ENCODE data around the gene PSD. TPM values are rescaled to one million over a fixed set of nuclear protein-coding genes. Genes with fewer than 3 reads are reported as not detected.

Gene PSD
- total RNA-seq, 1 experiment from 2014 or later, result not detected

DNA sequence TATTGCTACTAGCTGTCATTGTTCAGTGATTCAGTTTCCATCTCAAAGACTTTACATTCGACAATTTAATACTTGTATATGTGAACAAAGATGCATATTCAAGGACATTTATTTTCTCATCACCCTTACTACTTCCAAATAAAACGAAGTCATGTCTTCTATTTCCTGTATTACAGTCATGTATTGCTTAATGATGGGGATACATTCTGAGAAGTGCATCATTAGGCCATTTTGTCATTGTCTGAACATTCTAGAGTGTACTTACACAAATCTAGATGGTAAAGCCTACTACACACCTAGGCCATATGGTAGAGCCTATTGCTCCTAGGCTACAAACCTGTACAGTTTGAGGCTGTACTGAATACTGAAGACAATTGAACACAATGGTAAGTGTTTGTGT lies 26.3 kb upstream of the PSD start:
- DNase-seq (ENCODE audit: low spot score), result no peak

DNA sequence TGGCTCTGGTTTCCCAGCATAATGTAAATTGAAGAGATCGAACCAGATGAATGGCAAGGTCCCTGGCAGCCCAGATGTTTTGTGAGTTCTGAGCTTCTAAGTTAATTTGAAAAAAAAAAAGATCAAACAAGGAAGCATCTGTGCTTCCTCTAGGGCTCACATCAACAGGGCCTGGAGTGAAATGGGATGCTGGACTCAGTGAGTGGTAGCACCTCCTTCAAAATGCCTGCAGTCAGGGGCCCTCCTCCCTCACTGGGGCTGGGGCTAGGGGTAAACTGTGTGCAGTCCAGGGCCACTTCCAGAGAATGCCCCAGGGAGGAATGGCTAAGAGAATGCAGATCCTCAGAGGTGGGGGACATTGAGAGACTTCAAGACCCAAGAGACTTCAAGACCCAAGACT lies 19.8 kb upstream of the PSD start:
- DNase-seq (ENCODE audit: low spot score), result no peak

DNA sequence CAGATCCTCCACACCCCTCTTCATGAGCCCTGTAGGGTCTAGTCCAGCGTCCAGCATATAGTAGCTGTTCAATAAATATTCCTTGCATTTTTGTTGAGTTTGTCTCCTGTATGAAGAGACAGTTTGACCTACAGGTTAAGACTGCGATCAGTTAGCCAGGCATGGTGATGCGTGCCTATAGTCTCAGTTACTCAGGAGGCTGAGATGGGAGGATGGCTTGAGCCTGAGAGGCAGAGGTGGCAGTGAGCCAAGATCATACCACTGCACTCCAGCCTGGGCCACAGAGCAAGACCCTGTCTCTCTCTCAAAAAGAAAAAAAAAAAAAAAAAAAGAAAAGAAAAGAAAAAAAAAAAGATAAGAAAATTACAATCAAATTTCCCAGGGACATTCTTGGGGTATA lies 18.9 kb upstream of the PSD start:
- no peak for DNase-seq (ENCODE audit: low spot score)

DNA sequence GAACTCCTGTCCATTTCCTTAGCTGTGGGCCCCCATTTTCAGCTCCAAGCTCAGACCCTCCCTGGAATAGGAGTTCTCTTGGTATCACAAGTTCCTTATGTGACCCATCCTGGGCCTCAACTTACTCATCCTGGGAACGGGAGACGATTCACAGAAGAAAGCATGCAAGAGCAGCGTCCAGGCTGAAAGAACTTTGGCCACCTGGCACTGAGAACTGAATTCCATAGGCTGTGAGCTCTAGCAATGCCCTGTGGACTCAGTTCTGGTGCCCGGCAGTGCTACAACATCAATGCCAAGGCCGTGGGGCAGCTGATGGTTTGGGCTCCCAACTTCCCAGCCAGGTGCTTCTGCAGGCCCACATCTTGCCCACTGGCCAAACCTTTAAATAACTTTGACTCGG lies 17.7 kb upstream of the PSD start:
- DNase-seq (ENCODE audit: low spot score), result no peak

DNA sequence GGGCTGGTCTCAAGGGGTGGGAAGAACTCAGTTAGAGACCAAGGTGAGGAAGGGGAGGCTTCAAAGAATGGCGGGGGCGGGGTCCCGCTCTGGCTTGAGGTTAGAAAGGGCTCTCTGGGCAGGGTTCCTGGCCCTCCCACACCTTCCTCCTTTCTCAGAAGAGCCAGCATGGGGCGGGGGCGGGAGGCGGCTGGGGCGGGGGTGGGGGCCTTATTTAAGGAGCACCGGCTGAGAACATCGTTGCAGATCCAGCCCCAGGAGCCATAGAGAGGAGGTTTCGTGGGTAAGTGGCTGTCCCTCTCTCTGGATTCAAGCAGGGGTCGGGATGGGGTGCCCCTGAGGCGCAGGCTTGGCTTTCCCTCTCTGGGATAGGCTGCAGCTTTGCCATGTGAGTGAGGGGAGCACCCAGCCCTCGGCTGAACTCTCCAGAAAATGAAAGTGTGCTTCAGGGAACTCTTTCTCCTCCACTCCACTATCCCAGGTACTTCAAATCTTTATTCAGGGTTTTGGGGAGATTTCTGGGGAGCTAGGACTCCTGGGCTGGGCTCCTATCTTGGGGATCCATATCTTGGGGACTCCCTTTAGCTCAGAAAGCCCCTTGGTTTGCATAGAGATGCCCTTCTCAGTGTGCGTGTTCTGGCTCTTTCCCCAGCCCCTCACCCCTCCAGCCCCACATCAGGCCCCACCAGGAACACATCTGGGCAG lies 17.1 kb upstream of the PSD start:
- no peak for DNase-seq (ENCODE audit: low spot score)

DNA sequence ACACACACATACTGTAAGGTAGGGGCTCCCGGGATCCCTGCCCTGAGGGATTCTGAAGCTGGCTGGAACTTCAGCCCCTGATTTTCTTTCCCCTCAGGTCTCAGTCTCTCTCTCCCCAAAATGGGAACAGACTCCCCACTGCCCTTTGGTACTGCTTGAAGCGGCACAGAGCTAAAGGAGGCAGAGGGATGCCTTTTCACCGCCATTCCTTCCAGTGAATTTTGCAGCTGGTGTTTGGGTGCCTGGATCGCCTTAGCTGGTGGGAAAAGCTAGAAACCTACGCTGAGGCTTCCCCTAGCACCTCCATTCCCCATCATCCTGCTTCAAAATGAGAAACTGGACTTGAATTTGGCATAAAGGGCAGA lies 16.5 kb upstream of the PSD start:
- DNase-seq (ENCODE audit: low spot score), result no peak

DNA sequence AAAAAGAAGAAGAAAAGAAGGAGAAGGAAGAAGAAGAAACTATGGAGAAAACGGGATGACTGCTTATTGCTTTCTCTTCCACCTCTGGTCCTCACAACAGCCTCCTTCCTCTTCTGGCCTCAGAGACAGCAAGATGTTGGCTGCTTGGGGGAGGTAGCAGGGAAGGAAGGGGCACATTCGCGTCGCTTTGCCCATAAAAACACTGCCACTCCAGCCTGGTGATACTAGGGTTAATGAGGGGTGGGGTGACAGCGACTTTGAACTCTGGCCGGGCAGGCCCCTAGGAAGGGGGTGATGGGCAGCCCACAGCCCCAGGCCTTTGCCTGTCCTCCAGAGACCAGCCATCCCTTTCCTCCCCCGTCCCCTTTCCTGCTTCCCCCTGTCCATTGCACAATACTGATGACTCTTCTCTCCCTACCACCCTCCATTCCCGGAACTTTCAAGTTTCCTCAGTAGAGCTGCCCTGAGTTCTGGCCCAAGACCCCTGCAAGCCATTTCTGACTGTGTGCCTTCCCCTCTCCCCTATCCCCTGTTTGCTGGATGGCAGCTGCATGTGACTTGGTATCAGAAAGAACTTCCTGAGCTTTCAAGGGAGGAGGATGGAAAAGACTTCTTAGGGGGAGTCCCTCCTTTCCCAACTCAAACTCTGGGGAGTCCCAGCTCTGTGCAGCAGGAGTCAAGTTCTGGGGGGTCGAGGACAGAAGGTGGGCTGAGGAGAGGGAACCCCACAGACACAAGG lies 16.0 kb upstream of the PSD start:
- DNase-seq (ENCODE audit: low spot score), result no peak

DNA sequence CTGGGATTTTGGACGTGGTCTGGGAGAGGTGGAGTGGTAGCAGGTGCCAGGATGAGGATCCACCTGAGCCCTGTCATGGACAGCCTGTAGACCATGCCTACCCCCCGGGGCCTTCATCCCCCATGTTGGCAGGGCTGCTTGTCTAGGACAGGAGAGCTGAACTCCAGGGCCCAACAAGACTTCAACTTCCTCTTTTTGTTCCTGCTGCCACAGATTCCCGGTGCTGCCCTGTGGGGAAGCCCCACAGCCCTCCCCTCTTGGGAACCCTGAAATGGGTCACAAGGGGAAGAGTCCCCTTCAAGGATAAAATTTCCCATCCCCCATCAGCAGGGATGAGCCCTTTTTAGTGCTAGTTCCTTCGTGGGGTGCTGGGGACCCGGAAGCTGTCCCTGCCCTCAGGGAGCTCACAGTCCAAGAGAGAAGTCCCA lies 15.0 kb upstream of the PSD start:
- DNase-seq (ENCODE audit: low spot score), result no peak

DNA sequence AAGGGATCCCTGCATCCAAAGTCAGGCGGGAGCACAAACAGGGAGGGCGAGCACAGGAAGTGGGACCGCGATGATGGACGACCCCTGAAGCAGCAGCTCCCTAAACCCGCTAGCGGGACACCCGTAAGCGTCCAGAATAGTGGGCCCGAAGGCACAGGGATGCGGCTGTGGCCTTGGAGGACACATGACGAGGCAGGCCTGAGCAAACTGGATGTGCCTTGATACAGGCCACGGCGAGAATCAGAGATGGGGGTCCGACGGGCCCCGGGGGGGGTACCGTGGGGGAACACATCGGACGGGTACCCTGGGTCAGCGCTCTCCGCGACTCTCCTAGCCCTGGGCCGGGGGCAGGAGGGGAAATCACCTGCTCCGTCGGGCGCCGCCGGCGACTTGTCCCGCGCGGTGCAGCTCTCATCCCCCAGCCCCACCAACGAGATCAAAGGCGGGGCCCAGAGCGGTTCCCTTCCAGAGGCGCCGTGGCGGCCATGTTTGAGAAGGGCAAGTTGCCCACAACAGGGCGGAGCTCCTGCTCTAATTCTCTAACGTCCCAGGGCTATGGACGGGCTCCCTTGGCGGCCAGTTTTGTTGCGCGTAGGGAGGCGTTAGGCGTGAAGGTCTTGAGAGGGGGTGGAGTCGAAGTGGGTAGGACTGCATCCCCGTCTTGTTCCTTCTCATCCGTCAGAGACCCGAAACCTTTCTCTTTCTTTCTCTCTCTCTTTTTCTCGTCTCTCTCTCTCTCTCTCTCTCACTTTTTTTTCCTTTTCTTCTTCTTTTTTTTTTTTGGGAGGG lies 13.8 kb upstream of the PSD start, which contains the start of gene CUEDC2:
CUEDC2 (minus strand) TSS at position 413 of the 789 bp plus-strand sequence. CDS start 7,386 bp downstream, outside the sequence.
- DNase-seq (ENCODE audit: low spot score), result peak; percentile 95

DNA sequence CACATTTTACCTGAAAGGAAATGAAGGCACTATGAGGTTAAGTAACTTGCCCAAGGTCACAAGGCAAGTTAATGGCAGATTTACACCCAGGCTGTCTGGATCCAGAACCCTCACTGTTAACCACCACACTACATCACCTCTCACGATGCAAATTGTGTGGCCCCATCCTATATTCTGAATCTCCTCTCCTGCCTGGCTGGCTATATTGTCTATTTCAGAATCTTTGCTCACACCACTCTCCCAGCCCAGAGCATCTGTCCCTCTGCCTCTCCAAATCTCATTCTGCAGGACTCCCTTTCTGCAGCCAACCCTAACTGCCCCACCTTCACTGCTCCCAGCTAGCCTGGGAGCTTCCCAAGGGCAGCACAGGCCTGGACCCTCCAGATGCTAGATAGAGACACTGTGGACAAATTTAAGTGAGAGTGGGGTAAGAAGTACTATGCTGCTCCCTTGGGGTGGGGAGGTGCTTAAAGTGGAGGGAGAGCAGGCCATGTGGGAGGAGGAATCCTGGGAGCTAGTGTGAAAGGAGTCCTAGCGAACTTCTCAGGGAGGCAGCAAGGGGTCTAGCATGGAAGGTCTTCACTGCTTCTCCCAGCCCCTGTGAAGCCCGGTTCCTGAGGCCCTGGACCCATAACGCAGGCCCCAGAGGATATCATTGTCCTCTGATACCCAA lies 13.0 kb upstream of the PSD start:
- peak; percentile 44 for DNase-seq (ENCODE audit: low spot score)

DNA sequence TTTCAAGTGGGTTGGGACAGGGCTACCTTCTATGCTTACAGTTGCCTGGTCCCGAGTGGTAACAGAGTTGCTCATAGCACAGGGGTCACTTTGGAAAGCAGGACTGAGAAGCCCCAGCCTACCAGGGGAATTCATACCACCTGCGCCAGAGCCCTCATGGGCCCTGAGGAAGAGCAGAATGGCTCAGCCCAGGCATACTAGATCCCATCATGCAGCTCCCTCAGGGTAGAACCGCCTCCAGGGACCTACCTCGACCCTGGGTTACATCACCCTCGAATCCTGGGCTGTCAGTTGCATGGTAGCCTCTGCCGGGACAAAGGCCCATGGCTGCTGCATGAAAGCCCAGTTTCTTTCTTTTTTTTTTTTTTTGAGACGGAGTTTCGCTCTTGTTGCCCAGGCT lies 10.9 kb upstream of the PSD start:
- DNase-seq (ENCODE audit: low spot score), result no peak

DNA sequence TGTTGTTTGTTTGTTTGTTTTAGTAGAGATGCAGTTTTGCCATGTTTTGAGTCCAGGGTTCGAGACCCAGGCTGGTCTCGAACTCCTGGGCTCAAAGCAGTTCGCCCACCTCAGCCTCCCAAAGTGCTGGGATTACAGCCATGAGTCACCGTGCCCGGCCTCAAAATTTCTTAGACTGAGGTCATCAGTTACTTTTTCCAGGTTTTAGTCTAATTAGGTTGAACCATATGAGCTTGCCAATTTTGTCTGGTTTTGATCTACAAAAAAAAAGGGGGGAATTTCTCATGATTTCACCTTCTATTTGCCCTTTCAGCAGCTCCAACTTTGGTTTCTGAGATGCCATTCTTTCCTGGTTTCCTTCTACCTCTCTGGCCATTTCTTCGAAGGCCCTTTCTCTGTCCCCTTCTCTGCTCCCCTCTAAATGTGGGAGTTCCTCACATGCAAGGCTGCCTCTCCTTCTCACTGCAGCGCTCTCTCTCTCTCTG lies 8.3 kb upstream of the PSD start:
- DNase-seq (ENCODE audit: low spot score), result peak; percentile 50

DNA sequence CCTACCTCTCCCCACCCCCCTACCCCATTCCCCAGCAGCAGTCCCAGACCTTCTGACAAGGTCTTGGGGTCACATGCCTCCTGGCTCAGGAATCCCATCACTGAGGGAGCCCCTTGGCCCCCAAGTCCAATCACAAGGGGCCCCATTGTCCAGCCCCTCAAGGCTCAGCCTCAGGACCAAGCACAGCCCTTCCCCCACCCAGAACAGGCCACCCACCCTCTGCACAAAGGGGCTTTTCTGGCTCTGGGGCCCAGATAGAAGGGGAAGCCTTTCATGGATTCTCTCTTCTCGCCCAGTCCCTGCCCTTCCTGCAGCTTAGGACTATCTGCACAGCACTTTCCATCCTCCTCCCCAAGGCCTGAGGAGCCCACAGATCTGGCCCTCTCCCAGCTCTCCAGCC lies 6.9 kb upstream of the PSD start:
- DNase-seq (ENCODE audit: low spot score), result no peak

DNA sequence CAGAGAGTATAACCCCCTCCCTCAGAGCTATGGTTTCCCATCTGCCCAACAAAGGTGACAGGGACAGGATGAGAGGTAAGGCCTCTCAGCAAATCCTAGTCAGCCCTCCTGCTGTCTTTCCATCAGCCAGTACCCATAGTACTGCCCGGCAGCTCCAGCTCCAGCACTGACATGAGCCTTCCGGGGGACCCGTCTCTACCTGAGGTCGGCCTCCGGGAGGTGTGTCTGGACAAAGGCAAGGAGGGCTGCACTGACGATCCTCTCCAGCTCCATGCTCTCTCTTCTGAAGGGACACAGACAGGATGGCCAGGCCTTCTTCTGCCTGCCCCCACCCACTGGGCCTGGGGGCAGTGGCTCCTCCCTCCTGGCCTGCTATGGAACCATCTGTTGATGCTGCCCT lies 6.3 kb upstream of the PSD start:
- no peak for DNase-seq (ENCODE audit: low spot score)

DNA sequence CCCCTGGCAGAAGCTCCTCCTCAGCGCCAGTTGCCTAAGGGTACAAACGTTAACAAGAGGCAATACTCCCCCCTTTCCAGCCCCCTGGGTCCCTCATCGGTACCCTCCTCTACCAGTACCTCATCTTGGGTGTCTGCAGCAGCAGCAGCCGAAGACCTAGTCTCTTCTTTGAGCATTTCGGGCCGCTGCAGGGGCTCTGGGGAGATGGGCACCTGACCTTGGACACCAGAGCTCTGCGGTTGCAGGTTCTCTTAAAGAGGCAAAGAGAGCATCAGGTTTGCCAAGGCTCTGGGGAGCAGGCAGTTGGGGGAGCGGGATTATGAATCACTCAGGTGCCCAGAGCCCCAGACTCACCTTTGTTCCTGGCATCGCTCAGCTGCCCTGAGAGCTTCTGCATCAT lies 5.6 kb upstream of the PSD start:
- no peak for DNase-seq (ENCODE audit: low spot score)

DNA sequence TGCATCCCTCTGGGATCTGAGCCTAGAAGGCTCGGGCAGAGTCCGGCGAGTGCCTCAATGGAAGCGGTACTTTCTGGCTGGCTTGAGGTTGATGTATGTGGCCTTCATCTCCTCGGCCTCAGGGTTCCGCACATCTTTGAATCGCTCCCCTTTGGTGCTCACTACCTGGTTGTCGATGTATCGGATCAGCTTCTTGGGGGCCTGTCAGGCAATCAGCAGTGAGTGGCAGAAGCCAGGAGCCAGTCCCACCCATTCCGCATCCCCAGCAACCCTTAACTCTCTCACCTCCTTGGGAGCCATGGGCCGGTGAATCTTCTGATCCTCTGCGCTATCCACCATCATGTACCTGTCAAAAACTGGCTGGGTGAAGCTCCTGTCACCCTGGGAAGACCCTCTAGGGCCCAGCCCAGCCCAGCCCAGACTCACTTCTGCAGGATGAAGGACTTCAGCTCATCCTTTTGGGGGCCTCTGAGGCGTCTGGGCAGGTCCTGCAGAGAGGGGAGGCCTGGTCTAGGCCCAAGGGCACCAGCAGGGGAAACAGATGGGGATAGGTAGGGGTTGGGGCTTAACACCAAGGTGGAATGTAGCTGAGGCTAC lies 4.9 kb upstream of the PSD start:
- no peak for DNase-seq (ENCODE audit: low spot score)

DNA sequence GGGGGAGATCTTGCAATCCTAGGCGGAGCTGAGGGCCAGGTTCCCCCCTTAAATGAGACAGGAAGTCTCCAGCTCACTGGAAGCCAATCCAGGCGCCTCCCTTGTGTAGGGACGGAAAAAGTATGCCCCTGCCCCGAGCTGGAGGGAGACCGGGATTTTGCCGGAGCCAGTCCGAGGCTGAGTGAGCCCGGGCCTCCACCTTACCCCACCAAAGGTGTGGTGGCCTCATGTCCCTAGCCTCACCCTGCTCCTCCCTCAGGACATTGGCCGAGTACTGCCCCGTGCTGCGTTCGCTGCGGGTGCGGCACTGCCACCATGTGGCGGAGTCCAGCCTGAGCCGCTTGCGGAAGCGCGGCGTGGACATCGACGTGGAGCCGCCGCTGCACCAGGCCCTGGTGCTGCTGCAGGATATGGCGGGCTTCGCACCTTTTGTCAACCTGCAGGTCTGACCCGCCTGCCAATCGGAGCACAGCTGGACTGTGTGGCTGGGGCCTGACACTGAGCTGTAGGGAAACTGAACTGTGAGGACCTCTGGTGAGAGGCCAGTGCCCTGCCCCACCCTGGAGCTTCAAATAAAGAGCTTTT lies 4.1 kb upstream of the PSD start:
- DNase-seq (ENCODE audit: low spot score), result no peak

DNA sequence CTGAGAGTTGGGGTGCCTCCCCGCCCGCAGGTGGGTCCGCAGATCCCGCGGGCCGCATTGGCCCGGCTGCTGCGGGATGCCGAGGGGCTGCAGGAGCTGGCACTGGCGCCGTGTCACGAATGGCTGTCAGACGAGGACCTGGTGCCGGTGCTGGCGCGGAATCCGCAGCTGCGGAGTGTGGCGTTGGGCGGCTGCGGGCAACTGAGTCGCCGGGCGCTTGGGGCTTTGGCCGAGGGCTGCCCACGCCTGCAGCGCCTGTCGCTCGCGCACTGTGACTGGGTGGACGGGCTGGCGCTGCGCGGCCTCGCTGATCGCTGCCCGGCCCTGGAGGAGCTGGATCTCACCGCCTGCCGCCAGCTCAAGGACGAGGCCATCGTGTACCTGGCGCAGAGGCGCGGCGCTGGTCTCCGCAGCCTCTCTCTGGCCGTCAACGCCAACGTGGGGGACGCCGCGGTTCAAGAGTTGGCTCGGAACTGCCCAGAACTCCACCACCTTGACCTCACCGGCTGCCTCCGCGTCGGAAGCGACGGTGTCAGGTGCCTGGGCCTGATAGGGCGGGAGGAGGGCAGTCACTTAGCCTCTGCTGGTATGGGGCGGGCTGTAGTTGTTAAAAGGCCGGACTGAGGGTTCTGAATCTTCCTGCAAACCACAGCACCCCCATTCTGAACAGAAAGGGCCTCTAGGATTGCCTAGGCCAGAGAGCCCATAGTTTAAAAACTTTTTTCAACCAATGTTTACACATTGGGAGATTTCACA lies 3.4 kb upstream of the PSD start:
- DNase-seq (ENCODE audit: low spot score), result no peak

DNA sequence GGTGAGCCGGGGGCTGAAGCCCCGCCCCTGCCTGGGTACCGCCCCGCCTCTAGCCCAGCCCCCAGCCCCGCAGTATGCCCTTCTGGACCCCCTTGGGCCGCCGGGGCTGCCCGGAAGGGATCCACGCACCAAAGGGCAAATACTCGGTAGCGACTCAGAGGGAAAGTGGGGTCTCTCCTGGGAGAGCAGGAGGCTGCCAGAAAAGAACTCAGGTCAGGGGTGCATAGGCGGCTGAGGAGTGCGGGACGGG lies 2.8 kb upstream of the PSD start:
- DNase-seq (ENCODE audit: low spot score), result no peak

DNA sequence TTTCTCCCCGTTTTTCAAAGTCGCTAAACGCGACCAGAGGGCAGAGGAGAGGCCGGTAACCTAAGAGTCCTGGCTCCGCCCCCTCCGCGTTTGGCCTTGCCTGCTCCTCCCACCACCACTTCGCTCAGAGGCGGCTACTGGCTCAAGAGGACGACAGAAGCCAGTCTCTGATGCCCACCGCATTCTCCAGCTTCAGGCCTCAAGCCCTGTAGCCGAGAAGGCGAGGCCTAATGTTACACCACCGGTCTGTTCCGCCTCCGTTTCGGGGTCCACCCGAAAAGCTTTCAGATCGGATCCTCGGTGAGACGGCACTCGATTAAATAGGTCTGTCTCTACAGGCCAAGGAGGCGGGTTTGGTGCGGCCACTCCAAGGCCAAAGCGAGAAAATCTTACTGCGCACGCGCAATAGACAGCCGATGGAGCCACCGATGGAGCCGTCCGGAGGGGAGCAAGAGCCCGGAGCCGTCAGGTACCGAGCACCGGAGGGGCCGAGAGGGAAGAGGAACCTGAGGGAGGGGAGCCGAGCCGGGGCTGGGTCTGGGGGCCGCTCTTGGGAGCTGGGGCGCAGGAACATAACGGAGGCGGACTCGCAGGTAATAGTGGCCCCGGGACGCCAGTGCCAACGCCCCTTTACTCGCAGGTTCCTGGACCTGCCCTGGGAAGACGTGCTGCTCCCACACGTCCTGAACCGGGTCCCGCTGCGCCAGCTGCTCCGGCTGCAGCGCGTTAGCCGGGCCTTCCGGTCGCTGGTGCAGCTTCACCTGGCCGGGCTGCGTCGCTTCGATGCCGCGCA lies 2.3 kb upstream of the PSD start, which contains the start of gene FBXL15:
FBXL15 (plus strand) TSS at position 123 of the 793 bp plus-strand sequence; CDS start at position 417, 294 bp downstream.
- DNase-seq (ENCODE audit: low spot score), result peak; percentile 95
